MM.1S (cell line): ENCODE measurements around the gene MYCL.

Source experiments
- EZH2 ChIP-seq: fragments of 300-600 bp; sonication (generic); optimal IDR thresholded peaks from 2 replicates; pipeline ENCODE3; 2017; ENCODE audit warnings: low read depth, mild to moderate bottlenecking, antibody characterized with exemption, low read length, mixed read lengths
- TF ChIP-seq, protein P1 (sequence below): fragments of 300-600 bp; sonication (generic); IDR thresholded peaks from 2 replicates; pipeline ENCODE4 v1.5.1; 2016; ENCODE audit warnings: antibody characterized with exemption, low read length, mixed read lengths

DNA sequence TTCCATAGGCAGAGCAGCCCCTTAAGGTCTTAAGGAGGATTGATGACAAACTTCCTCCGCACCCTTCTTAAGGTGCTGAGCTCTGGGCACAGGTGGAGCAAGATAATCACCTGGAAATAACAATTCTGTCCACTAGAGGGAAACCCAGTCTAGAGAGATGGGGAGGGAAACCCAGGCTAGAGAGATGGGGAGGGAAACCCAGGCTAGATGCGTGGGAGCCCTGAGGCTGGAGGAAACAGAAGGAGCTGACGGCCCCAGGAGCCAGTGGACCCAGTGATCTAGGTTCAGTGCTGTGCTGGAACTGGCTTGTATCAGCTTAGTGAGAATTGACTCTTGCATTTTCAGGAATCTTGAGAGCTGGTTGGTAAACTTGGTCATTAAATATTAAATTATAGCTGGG, 17.8 kb upstream of the MYCL start:
- TF ChIP-seq, protein P1, sequence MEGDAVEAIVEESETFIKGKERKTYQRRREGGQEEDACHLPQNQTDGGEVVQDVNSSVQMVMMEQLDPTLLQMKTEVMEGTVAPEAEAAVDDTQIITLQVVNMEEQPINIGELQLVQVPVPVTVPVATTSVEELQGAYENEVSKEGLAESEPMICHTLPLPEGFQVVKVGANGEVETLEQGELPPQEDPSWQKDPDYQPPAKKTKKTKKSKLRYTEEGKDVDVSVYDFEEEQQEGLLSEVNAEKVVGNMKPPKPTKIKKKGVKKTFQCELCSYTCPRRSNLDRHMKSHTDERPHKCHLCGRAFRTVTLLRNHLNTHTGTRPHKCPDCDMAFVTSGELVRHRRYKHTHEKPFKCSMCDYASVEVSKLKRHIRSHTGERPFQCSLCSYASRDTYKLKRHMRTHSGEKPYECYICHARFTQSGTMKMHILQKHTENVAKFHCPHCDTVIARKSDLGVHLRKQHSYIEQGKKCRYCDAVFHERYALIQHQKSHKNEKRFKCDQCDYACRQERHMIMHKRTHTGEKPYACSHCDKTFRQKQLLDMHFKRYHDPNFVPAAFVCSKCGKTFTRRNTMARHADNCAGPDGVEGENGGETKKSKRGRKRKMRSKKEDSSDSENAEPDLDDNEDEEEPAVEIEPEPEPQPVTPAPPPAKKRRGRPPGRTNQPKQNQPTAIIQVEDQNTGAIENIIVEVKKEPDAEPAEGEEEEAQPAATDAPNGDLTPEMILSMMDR = peak; percentile 72
- TF ChIP-seq EZH2 = no peak
